ENCODE results near the gene SAMD1.

DNA sequence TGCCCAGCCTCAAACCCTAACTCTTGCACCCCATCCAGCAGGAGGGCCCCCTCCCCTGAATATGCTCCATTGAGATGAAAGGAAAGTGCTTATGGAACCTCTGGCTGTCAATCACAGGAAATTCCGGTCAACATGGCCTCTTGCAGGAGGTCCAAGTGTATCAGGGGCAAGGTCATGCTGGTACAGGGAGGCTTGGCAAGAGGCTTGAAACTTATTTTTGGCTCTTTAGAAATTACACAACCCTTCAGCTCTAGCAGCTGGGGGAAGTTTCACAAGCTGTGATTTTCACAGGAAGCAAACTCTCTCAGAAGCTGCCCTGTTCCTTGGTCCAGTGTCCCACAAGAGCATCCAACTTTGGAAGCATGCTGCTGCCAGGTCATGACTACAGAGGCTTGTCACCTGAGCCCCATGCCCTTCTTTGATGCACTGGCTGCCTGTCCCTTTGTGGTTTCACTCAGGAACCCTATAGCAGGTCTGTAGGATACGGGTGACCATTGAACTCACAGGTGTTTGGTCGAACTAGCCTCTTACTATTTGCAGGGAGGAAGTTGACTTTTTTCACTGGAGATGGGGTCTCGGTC lies 37.5 kb upstream of the SAMD1 start:
- TF ChIP-seq CTCF (IDR thresholded peaks at IDR 0.05) (no peak), POLR2A (IDR thresholded peaks at IDR 0.05) (no peak), POLR2AphosphoS5 (IDR thresholded peaks at IDR 0.05) (no peak)

Data from prostate gland (tissue), 2 donors.